Measurements from ENCODE around the gene AMMECR1.

- TF ChIP-seq CTCF (IDR thresholded peaks at IDR 0.05; ENCODE audit: low read length) = no peak
- TF ChIP-seq EZH2 (IDR thresholded peaks at IDR 0.05; ENCODE audit: borderline replicate concordance, low read length) = no peak
Measured at GRCh38 chrX:110163488-110163887, 154.4 kb downstream of the AMMECR1 start.
